Ishikawa (cell line): ENCODE results near the gene TAGAP.

Experiments used
- CEBPB ChIP-seq: IDR thresholded peaks from 2 replicates; pipeline ENCODE4 v1.6.1; 2012
- CREB1 ChIP-seq: IDR thresholded peaks from 2 replicates; pipeline ENCODE4 v1.6.1; 2012; ENCODE audit warnings: low read depth
- EP300 ChIP-seq: IDR thresholded peaks from 2 replicates; pipeline ENCODE4 v1.6.1; 2012; ENCODE audit warnings: borderline replicate concordance
- FOXM1 ChIP-seq: IDR thresholded peaks from 2 replicates; pipeline ENCODE4 v1.6.1; 2012; ENCODE audit warnings: low read depth, borderline replicate concordance
- RAD21 ChIP-seq: IDR thresholded peaks from 2 replicates; pipeline ENCODE4 v1.6.1; 2012; ENCODE audit warnings: low read depth
- TAF1 ChIP-seq: IDR thresholded peaks from 2 replicates; pipeline ENCODE4 v1.6.1; 2012; ENCODE audit warnings: low read depth, mild to moderate bottlenecking

GRCh38 chr6:159007510-159007909 is 37.3 kb downstream of the TAGAP start:
- TF ChIP-seq TAF1 (no peak), FOXM1 (no peak), EP300 (no peak), CEBPB (no peak), CREB1 (no peak), RAD21 (no peak)
